OCI-LY3 (cell line): Measurements from ENCODE around the gene PRKAR1A.

Source experiments
- H2AFZ ChIP-seq: fragments of 200-600, 300-600 bp; shearing (Covaris generic); 2 replicates; pipeline ENCODE4 v1.6.0; 2014; ENCODE audit warnings: antibody characterized with exemption, low read depth, low read length
- H3K27ac ChIP-seq: fragments of 200-600, 300-600 bp; sonication (generic); 2 replicates; pipeline ENCODE4 v1.5.1; 2014; ENCODE audit warnings: mild to moderate bottlenecking, low read length, moderate library complexity, mixed read lengths
- H3K27me3 ChIP-seq: fragments of 200-600, 300-600 bp; sonication (generic); 2 replicates; pipeline ENCODE4 v1.6.1; 2014; ENCODE audit warnings: low read depth, low read length, mixed read lengths
- H3K36me3 ChIP-seq: fragments of 200-600, 300-600 bp; sonication (generic); replicated peaks from 2 replicates; pipeline ENCODE3; 2014; ENCODE audit warnings: low read depth, low read length, mixed read lengths
- H3K4me1 ChIP-seq: fragments of 300-600, 200-600 bp; sonication (generic); 2 replicates; pipeline ENCODE4 v1.6.1; 2014; ENCODE audit warnings: low read length, mixed read lengths
- H3K4me2 ChIP-seq: fragments of 200-600, 300-600 bp; sonication (generic); 2 replicates; pipeline ENCODE4 v1.6.1; 2014; ENCODE audit warnings: low read length, mixed read lengths
- H3K4me3 ChIP-seq: fragments of 300-600, 200-600 bp; sonication (generic); 2 replicates; pipeline ENCODE4 v1.5.1; 2014; ENCODE audit warnings: antibody characterized with exemption, mild to moderate bottlenecking, low read length, moderate library complexity
- H3K79me2 ChIP-seq: fragments of 300-600, 200-600 bp; shearing (Covaris generic); 2 replicates; pipeline ENCODE4 v1.6.1; 2014; ENCODE audit warnings: mild to moderate bottlenecking, low read length, mixed read lengths
- H3K9ac ChIP-seq: fragments of 300-600, 200-600 bp; shearing (Covaris generic); 2 replicates; pipeline ENCODE4 v1.6.0; 2014; ENCODE audit warnings: mild to moderate bottlenecking, low read length, moderate library complexity
- H3K9me3 ChIP-seq: fragments of 200-600, 300-600 bp; shearing (Covaris generic); 2 replicates; pipeline ENCODE4 v1.6.1; 2014; ENCODE audit warnings: low read length, mixed read lengths; ENCODE audit not compliant: insufficient read depth
- H4K20me1 ChIP-seq: fragments of 200-600, 300-600 bp; sonication (generic); 2 replicates; pipeline ENCODE4 v1.6.1; 2016; ENCODE audit warnings: low read length, mixed read lengths; ENCODE audit not compliant: insufficient read depth
- EZH2phosphoT487 ChIP-seq: fragments of 200-600 bp; shearing (Covaris generic); IDR thresholded peaks from 2 replicates; pipeline ENCODE4 v1.6.1; 2018; ENCODE audit warnings: antibody characterized with exemption, mixed run types, low read depth
- TF ChIP-seq, protein P1 (sequence below): fragments of 200-600, 300-600 bp; sonication (generic); IDR thresholded peaks from 2 replicates; pipeline ENCODE4 v1.5.1; 2014; ENCODE audit warnings: antibody characterized with exemption, low read length, low read depth

The PRKAR1A gene

DNA sequence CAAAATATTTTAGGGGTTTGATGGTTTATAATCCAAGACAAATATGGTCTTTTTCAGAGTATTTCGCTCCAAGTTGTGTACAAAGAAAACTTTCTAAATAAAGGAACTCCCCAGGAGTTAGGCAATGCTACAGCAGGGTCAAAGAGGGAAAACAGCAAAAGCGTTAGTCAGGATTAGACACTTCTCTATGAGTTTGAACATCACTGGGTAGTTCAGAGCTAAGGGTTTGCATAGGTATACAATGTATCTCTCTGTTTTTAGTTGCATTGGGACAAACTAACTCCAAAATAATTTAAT lies 54.2 kb downstream of the PRKAR1A start:
- Histone ChIP-seq H4K20me1 (no peaks in the 10 kb centered on the region), H3K4me1 (no peaks in the 10 kb centered on the region), H3K9me3 (no peaks in the 10 kb centered on the region), H3K27ac (no peak overlapping the region), H3K4me2 (no peak overlapping the region), H3K36me3 (no peaks in the 10 kb centered on the region), H3K4me3 (no peak overlapping the region), H2AFZ (no peak overlapping the region), H3K79me2 (no peaks in the 10 kb centered on the region), H3K9ac (no peak overlapping the region), H3K27me3 (peaks cover 8% of the 10 kb centered on the region; the same call in 1 of the 2 replicates)
- TF ChIP-seq EZH2phosphoT487: no peak
- TF ChIP-seq, protein P1, sequence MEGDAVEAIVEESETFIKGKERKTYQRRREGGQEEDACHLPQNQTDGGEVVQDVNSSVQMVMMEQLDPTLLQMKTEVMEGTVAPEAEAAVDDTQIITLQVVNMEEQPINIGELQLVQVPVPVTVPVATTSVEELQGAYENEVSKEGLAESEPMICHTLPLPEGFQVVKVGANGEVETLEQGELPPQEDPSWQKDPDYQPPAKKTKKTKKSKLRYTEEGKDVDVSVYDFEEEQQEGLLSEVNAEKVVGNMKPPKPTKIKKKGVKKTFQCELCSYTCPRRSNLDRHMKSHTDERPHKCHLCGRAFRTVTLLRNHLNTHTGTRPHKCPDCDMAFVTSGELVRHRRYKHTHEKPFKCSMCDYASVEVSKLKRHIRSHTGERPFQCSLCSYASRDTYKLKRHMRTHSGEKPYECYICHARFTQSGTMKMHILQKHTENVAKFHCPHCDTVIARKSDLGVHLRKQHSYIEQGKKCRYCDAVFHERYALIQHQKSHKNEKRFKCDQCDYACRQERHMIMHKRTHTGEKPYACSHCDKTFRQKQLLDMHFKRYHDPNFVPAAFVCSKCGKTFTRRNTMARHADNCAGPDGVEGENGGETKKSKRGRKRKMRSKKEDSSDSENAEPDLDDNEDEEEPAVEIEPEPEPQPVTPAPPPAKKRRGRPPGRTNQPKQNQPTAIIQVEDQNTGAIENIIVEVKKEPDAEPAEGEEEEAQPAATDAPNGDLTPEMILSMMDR: no peak

DNA sequence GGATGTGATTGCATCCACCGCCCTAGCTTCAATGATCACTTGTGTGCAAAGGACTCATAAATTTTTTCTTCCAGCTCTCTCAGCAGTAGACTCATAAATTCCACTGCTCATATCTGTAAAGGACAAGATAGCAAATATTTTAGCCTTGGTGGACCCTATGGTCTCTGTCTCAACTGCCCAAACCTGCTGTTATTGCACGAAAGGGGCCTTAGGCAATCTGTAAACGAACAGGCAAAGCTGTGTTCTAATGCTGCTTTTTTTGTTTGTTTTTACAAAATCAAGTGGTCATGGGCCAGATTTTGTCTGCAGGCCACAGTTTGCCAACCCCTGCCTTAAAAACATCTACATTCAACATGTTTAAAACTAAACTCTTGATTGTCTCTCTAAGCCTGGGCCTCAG lies 54.8 kb downstream of the PRKAR1A start:
- H3K4me3 ChIP-seq: no peak overlapping the region
- no peak overlapping the region for H3K27ac ChIP-seq
- H3K4me1 ChIP-seq: no peaks in the 10 kb centered on the region
- no peak overlapping the region for H2AFZ ChIP-seq
- H3K27me3 ChIP-seq: peaks cover 10% of the 10 kb centered on the region; the same call in 1 of the 2 replicates
- H3K79me2 ChIP-seq: no peaks in the 10 kb centered on the region
- TF ChIP-seq EZH2phosphoT487: no peak
- TF ChIP-seq, protein P1: no peak
- H3K36me3 ChIP-seq: no peaks in the 10 kb centered on the region
- H3K4me2 ChIP-seq: no peak overlapping the region
- no peaks in the 10 kb centered on the region for H4K20me1 ChIP-seq
- no peak overlapping the region for H3K9ac ChIP-seq
- H3K9me3 ChIP-seq: no peaks in the 10 kb centered on the region

DNA sequence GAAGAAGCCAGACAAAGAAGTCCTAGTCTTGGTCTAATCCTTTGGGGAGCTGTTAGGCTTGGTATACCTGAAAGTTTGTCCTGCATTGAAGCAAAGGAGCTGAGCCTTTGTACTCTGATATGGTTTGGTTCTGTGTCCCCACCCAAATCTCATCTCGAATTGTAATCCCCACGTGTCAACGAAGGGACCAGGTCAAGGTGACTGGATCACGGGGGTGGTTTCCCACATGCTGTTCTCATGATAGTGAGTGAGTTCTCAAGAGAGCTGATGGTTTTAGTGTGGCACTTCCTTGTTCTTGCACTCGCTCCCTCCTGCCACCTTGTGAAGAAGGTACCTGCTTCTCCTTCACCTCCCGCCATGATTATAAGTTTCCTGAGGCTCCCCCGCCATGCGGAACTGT lies 55.4 kb downstream of the PRKAR1A start:
- H3K36me3 ChIP-seq: no peaks in the 10 kb centered on the region
- H2AFZ ChIP-seq: no peak overlapping the region
- peaks cover 10% of the 10 kb centered on the region; the same call in 1 of the 2 replicates for H3K27me3 ChIP-seq
- TF ChIP-seq, protein P1: no peak
- no peak for TF ChIP-seq EZH2phosphoT487
- no peak overlapping the region for H3K4me3 ChIP-seq
- H3K9me3 ChIP-seq: no peaks in the 10 kb centered on the region
- H3K27ac ChIP-seq: no peak overlapping the region
- no peak overlapping the region for H3K9ac ChIP-seq
- H3K4me2 ChIP-seq: no peak overlapping the region
- H3K4me1 ChIP-seq: no peaks in the 10 kb centered on the region
- H3K79me2 ChIP-seq: no peaks in the 10 kb centered on the region
- H4K20me1 ChIP-seq: no peaks in the 10 kb centered on the region

DNA sequence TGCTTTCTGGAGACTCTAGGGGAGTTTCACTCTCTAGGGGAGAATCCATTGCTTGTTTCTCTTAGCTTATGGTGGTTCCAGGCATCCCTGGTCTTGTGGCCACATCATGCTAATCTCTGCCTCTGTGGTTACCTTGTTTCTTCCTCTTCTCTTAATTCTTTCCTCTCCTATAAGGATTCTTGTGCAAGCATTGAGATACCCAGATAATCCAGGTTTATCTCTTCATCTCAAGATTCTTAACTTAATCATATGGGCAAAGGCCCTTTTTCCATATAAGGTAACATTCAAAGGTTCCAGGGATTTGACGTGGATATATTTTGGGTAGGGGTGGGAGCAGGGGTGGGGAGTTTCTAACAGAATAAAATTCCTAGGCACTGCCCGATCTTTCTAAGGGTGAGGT lies 56.4 kb downstream of the PRKAR1A start:
- no peaks in the 10 kb centered on the region for H3K4me1 ChIP-seq
- no peak overlapping the region for H3K4me3 ChIP-seq
- H3K4me2 ChIP-seq: no peak overlapping the region

More for the DNA sequence above, 56.4 kb downstream of the PRKAR1A start:
- peaks cover 10% of the 10 kb centered on the region; the same call in 1 of the 2 replicates for H3K27me3 ChIP-seq
- H4K20me1 ChIP-seq: no peaks in the 10 kb centered on the region
- no peaks in the 10 kb centered on the region for H3K36me3 ChIP-seq
- no peak overlapping the region for H3K9ac ChIP-seq
- TF ChIP-seq, protein P1: no peak
- no peak for TF ChIP-seq EZH2phosphoT487
- no peak overlapping the region for H3K27ac ChIP-seq
- no peaks in the 10 kb centered on the region for H3K9me3 ChIP-seq
- H2AFZ ChIP-seq: no peak overlapping the region
- no peaks in the 10 kb centered on the region for H3K79me2 ChIP-seq
